Measurements from ENCODE around the gene ZNF511.
"Not testable (repeated sequence)": the region's sequence is repeated elsewhere in the genome, so short reads cannot be mapped to it uniquely, and the experiment has no call there.

ZNF511 gene

DNA sequence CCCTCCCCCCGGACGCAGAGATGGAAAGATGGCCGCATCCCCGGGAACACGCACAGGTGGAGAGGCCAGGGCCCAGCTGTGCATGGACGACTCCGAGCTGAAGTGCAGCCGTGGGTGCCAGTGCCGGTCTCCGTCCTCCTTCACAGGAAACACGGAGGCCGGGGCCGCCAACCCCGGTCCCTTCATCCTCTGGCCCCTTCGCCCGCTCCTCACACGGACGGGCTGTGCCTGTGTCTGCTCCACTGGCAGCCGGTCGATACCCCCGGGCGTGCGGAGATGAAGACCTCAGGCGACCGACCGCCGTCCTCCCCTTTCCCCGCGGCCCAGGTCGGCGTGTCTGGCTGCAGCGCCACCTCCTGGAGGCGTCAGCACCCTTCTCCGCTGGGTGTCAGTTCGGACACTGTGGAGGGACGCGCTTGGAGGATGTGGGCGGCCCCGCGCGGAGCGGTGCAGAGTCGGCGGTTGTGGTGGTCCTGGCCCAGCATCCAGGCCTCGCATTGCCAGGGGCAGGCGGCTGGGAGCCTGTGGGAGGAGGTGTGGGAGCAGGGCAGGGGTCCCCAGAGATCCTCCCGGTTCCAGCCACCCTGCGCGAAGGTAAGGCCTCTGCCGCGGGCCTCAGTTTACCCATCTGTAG, 9.9 kb downstream of the ZNF511 start:
- DNase-seq, result no peak

DNA sequence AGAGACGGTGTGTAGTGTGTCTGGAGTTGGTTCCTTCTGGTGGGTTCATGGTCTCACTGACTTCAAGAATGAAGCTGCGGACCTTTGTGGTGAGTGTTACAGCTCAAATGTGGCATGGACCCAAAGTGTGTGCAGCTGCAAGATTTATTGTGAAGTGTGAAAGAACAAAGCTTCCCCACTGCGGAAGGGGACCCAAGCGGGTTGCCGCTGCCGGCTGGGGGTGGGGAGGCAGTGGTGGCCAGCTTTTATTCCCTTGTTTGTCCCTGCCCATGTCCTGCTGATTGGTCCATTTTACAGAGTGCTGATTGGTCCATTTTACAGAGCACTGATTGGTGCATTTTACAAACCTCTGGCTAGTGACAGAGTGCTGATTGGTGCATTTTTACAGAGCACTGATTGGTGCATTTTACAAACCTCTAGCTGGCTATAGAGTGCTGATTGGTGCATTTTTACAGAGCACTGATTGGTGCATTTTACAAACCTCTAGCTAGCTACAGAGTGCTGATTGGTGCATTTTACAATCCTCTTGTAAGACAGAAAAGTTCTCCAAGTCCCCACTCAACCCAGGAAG, 12.2 kb downstream of the ZNF511 start:
- DNase-seq, result not testable (repeated sequence)

DNA sequence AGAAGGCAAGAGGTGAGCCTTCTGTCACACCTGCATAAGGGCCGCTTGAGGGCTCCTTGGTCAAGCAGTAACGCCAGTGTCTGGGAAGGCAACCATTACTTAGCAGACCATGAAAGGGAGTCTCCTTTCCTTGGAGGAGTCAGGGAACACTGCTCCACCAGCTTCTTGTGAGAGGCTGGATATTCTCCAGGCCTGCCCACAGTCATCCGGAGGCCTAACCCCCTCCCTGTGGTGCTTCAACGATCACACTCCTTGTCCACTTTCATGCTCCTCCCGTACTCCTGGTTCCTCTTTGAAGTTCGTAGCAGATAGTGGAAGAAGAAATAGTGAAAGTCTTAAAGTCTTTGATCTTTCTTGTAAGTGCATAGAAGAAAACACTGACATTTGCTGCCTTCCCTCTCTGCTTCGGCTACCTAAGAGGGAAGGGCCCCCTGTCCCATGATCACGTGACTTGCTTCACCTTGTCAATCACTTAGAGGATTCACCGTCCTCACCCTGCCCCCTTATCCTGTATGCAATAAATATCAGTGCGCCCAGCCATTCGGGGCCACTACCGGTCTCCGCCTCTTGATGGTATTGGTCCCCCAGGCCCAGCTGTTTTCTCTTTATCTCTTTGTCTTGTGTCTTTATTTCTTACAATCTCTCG, 13.5 kb downstream of the ZNF511 start:
- not testable (repeated sequence) for DNase-seq

DNA sequence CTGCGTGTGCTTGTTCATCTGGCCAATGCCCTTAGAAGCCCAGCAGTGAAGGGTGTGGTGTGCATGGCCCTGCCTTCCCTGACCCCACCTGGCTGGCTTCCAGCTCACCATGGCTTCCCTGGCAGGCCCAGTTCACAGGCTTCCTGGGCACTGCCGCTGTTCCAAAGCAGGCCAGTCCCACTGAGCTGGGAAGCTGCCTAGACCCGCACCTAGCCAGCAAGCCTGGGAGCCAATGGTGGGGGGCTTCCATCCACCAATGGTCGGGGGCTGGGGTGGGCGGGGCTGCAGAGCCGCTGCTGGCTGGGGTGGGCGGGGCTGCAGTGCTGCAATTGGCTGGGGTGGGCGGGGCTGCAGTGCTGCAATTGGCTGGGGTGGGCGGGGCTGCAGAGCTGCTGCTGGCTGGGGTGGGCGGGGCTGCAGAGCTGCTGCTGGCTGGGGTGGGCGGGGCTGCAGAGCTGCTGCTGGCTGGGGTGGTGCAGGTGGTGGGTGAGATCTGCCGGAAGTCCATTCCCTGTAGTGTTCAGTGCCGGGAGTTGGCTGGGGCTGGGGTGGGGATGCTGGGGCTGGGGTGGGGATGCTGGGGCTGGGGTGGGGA, 15.6 kb downstream of the ZNF511 start:
- no peak for DNase-seq

DNA sequence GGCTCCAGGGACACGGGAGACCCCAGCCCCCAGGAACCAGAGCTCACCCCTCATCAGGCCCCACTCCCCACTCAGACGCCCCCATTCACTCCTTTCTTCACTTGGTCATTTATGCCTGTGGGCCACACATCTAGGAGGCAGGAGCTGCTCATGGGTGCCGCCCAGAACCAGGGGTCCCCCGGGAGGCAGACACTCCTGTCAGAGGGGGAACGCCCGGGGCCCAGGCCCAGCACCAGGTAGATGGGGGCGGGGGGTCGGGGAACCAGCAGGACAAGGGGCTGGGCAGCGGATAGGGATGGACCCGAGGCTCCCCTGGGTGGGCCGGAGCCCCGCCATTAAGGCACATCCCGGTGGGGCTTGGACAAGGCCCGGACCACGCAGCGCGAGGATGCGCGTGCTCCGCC, 16.1 kb downstream of the ZNF511 start:
- no peak for DNase-seq

DNA sequence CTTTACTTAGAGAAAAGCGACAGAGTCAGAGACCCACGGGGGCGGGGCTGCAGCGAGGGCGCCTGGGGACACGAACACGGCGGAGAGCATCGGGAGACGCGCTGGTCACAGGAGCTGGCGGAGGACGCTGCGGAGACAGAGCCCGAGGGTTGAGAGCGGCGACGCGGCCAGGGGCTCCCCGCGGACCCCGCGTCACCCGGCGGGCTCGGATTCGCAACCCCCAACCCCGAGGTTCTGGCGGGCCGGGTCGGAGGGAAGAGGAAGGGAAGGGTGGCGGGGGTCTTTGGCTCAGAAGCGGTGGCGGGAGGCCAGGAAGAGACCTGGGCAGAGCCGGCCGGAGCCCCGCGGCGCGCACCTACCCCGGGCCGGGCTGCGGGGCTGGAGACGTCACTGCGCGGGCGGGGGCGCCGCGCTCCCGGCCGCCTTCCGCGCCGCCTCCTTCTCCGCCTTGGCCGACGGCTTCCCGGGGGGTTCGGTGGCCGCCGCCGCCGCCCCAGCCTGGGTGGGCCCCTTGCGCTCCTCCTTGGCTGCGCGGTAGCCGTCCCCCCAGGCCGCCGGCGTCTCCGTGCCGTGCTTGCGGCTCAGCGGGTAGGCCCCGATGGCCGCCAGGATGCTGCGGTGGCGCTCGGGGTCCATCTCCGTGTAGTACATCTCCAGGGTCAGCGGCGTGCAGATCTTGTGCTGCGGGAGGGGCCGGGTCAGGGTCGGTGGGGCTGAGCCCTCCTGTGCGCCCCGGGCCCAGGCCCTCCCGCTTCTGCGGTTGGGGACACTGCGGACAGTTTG, 16.9 kb downstream of the ZNF511 start:
- DNase-seq, result no peak

DNA sequence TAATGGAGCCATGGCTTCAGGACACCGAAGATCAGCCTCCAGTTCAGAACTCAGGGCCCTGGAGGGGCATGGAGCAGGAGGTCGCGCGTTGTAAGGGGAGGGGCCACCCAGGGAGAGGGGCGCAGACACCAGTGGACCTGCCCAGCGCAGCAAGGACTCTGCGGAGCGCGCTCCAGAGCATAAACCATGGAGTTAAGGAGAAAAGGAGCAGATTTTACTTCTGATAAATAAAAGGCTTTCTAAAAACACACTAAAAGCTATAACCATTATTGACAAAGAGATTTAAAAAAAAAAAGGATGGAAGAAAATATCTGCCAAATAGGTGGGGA, 17.5 kb downstream of the ZNF511 start:
- DNase-seq, result no peak

DNA sequence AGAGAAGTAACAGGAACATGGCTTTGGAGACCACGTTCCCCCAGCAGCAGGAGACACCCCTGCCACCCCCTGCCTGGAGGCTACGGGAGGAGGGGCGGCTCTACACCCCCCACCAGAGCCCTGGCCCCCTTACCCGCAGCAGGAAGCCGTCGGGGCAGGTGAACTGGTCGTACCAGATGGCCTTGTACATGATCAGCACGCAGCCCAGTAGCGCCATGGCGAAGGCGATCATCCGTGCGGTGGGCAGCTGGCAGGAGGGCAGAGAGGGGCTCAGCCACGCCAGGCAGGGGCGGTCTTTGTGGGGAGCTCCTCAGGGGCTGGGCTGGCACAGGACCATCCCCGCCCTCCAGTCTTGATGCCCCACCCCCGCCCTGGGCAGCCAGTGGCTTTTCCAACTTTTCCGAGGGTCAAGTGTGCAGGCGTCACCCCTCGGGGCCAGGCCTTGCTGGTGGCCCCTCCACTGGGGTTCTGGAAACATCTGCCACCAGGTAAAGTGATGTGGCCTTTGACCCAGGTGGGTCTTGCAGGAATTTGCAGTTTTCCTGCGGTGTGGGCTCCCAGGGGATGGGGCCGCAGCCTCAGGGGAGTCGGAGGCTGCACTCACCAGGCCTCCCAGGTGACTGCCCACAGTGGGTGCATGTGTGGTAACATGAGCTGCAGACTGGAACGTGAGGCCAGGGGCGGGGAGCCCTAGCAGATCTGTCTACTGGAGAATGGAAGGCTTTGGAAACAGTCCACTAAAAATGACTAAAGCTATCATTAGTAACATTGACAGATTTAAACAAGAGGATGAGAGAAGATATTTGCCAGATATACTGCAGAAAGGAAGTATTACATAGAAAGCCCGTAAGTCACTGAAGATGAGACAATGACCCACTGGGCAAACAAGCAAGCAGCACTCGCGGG, 18.3 kb downstream of the ZNF511 start:
- DNase-seq, result no peak

DNA sequence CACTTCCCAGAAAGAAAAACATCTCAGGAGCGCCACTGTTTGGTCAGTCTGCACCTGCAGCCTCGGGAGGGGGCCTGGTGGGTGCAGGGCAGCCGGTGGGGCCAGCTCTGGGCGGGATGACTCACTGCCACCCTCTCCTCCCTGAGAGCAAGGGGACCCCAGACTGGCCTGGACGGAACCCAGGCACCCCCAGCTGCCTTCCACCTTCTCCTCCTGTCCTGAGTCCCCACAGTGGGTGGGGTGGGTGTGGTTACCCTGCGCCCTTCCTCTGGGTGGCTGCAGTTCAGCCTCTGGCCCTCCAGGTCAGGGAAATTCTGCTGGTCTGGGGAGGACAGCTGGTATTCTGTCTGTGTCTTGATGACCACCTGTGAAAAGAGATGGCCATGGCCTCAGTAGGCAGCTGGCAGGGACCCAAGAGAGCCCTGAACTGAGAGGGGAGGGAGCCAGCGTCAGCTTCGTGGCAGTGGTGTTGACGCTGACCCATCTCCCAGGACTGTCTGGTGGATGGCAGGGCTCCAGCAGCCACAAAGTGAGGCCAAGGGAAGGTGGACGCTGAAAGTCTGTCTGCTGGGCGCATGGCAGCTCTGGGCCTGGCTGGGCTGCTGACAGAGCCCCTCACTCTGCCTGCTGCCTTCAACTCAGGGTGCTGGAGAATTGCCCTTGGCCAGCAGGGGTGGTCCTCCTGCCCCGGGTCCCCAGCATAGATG, 19.1 kb downstream of the ZNF511 start:
- no peak for DNase-seq

DNA sequence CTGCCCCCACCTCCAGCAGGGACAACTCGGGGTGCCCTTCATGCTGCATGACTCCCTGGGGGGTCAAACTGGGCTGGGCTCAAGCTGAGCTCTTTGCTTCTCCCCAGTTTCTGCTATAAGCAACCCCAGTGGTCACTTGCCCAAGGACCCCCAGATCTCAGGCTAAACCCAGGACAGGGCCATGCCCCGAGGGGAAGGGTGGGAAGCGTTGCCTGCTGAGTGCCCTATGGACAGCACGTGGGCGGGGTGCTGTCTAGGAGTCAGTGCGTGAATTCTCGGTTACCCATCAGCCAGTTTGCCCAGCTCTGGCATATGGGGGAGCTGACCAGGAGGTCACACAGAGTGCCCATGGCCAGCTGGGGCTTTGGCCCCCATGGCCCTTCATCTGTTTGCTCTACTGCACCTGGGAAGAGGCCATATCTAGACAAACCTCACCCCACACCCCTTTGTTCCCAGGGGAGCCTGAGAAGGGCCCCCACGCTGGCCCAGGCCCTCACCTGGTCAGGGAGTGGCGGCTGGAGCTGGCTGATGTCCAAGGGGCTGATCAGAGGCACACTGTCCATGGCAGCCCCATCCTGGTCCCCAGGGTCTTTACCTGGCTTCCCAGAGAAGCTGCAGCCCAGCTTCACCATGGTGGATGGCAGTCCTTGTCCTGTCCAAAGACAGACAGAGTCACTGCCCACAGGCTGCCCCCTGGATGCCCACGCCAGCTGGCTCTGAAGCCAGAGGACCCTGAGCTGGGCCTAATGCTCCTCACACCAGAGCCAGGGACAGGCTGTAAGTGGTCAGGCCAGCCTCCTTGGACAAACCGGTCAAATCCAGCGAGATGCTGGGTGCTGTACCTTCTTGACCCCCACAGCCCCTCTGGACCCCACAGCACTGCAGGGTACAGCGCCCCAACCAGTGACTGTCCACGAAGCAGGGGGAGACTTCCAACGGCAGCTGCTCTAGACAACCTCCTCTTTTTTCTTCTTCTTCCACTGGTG, 19.9 kb downstream of the ZNF511 start:
- DNase-seq, result no peak

DNA sequence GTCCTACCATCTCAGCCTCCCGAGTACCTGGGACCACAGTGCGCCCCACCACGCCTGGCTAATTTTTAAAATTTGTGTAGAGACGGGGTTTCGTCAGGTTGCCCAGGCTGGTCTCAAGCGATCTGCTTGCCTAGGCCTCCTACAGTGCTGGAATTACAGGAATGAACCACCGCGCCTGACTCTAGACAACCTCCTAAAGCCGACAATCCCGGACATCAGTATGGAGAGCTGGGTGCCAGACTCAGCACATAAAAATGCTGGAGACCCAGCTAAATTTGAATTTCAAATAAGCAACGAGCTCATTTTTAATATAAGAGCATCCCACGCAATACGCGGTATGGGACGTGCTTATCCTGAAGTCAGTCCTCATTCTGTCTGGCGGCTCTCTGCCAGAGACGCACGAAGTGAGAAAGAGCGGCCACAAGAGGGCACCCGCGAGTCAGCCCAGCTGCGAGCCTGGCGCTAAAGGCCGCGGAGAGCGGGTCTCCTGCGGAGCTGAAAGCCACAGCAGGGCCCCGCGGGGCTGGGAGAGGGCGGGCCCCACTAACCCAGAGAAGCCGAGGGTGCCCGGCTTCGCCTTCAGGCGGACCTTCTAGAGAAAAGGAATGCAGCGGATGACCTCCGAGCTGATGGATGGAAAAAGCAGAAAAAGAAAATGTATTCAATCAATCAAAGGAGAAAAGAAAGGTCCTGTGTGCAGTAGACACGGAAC, 20.9 kb downstream of the ZNF511 start:
- peak; percentile 91 for DNase-seq

DNA sequence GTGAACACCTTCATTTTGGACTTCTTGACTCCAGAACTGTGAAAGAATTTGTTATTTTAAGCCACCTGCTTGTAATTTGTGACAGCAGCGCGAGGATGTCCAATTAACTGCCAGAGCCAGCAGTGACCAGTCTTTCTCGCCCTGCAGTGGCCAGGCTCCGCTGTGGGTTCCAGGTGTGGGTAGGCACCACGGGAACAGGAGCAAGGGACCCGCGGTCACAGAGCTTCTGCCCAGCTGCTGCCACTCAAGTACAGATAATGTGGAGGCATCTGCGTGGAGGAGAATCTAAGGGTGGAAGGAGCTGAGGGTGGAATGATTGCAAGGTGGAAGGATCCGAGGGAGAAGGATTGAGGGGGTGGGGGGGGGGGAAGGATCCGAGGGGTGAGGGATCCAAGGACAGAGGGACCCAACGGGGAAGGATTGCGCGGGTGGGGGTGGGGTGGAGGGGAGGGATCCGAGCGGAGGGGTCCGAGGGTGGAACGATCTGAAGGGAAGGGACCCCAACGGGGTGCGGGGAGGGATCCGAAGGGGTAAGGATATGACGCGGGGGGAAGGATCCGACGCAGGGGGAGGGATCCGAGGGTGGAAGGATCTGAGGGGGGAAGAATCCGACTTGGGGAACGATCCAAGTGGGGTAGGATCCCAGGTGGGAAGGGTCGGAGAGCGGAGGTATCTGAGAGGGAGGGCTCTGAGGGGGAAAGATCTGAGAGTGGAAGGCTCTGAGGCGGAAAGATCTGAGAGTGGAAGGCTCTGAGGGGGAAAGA, 24.4 kb downstream of the ZNF511 start:
- no peak for DNase-seq

DNA sequence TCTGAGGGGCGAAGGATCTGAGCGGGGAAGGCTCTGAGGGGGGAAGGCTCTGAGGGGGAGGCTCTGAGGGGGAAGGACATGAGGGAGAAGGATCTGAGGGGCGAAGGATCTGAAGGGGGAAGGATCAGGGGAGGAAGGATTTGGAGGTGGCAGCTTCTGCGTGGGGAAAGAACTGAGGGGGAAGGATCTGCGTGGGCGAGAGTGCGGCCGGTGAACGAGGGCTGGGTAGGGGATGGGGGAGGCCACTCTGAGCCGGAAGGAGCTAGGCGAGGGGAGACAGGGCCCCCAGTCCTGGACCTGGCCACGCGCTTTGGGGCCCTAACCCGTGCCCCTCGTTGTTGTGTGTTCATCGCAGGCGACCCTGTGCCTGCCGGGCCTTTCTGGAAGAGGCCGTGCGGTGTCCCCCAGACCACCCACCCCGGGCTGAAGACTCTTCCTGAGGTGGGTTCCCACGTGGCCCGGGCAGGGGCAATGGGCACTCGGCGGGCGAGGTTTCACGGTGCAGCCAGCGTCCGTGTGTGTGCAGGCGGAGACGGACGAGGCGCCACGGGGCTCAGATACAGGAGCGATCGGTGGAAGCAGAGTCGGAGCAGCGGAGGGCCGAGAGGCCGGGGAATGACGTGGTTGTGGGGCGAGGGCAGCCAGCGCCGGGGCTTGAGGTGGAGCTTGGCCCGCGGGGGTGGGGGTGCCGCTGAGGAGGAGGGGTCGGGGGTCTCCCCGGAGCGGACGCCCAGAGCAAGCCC, 26.0 kb downstream of the ZNF511 start:
- DNase-seq, result no peak

DNA sequence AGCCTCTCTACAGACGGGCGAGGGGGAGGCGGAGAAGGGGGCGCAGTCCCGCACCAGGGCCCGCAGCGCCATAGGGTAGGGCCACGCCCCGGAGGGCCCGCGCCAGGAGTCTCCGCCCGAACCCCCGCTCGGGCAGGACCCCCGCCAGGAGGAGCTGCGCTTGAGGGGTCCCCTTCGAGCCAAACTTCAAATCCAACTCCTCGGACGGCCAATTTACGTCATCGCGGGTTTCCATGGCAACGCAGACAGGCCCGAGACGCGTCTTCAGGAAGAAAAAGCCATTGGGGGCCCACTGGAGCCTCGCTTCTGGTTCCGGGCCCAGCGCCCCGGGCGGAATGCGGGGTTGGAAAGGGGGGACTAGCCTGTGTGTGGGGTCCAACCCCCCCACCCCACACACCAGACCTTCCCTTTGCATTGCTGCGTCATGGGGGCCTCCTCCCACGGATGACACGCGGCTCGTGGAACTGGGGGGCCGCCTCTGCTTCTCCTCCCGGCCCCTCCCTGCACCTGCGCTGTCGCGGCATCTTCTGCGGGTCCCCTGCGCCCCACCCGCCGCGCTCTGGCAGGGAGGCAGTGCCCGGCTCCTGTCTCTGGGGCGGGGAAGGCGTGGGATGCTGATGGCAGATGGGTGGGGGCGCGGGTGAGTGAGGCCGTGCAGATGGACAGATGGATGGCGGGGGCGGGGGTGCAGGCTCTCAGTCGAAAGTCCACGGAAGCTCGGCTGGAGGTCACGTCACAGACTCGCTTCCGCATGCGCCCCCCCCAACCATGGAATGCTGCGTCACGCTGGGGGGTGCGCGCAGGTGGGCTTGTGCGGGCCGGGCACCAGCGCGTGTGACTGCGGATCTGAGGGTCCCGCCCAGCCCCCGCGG, 26.8 kb downstream of the ZNF511 start:
- DNase-seq, result peak; percentile 75

DNA sequence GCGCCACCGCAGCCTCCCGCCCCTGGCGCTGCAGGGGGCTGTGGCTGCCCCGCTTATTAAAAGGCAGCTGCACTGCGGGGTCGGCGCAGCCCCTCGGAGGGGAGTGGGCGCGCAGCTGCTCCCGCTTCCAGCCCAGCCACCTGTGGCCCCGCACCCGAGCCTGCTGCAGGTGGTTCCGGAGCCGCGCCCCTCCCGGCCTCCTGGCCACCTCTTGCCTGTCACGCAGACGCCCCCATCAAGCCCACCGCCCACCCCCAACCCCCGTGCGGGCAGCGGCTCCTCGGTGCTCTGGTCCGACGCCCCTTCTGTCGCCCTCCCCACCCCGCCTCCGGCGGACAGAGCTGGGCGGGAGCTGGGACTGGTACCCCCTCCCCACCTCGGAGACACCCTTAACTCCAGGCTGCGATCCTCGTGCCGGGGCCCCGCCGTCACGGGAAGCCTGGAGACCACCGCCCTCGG, 27.4 kb downstream of the ZNF511 start:
- DNase-seq, result no peak

DNA sequence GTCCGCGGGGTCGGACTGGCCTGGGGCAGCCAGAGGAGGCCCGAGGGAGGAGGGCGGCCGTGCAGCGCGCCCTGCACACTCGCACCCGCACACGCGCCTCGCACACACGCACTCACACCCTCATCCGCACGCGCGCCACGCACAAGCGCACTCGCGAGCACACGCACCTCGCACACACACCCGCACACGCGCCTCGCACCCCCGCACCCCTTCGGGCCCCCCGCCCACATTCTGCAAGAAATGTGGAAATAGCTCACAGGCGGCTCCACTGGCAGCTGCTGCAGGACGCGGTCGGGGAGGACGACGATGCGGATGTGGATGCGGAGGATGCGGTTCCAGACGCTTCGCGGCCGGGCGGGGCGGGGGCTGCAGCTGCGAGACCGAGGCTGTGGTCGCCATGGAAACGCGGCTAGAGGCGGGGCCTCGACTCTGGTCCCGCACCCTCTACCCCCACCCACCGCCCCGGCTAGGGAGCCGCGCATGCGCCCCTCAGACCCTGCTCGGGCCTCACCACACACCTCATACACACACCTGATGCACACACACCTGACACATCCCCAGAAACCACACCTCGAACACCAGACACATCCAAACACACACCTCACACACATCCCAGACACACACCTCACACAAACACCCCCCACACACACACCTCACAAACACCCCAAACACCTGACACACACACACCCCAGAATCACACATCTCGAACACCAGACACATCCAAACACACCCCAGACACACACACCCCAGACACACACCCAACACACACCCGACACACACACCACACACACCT, 28.1 kb downstream of the ZNF511 start, which contains the start of gene CALY:
Gene CALY, minus strand, starts transcription at position 320 of the 793 bp plus-strand sequence. CDS start 7,907 bp downstream, outside the sequence.
- no peak for DNase-seq
